Panc1 (cell line): ENCODE measurements around the gene BAZ2B.

ENCODE experiments used
- CTCF ChIP-seq: fragments of 450-650 bp; IDR thresholded peaks from 2 replicates; pipeline ENCODE4 v1.5.1; 2017; ENCODE audit warnings: mild to moderate bottlenecking
- REST ChIP-seq, 2 experiments: IDR thresholded peaks; 2 replicates each; pipeline ENCODE4 v1.6.1; 2011 to 2012; ENCODE audit warnings: low read depth in 2 of 2, control low read depth in 1 of 2, low read length in 1 of 2, mild to moderate bottlenecking in 1 of 2, moderate library complexity in 1 of 2; ENCODE audit not compliant: insufficient read depth in 1 of 2

- TF ChIP-seq CTCF = no peak
- no peak for TF ChIP-seq REST (IDR thresholded peaks at IDR 0.05; ENCODE audit: insufficient read depth in 1 of 2, low read depth in 2 of 2, low read length in 1 of 2)
Observed at GRCh38 chr2:159516241-159516758, 100.0 kb downstream of the BAZ2B start.
